HCT116 (cell line): ENCODE data around the gene SERPINE3.

Source experiments
- ATF3 ChIP-seq: IDR thresholded peaks from 2 replicates; pipeline ENCODE4 v1.6.1; 2012
- CTCF ChIP-seq, 3 experiments: fragments of 200-600 bp in 1 of 3; sonication (generic) in 1 of 3; IDR thresholded peaks in 2 of 3; conservative IDR thresholded peaks in 1 of 3; 2 replicates each; pipeline ENCODE4 v1.5.1; 2012 to 2017; ENCODE audit warnings: low read depth in 2 of 3, low read length in 2 of 3, antibody characterized with exemption in 1 of 3, borderline replicate concordance in 1 of 3, control low read depth in 1 of 3, mild to moderate bottlenecking in 1 of 3, mixed read lengths in 1 of 3, mixed run types in 1 of 3, moderate library complexity in 1 of 3; ENCODE audit not compliant: insufficient read depth in 1 of 3
- EGR1 ChIP-seq: IDR thresholded peaks from 2 replicates; pipeline ENCODE4 v1.6.1; 2012; ENCODE audit warnings: low read depth
- POLR2A ChIP-seq: IDR thresholded peaks from 2 replicates; pipeline ENCODE4 v1.7.0; 2011; ENCODE audit warnings: borderline replicate concordance; ENCODE audit not compliant: insufficient read depth, insufficient read length; ENCODE audit errors: extremely low read depth
- RAD21 ChIP-seq: IDR thresholded peaks from 2 replicates; pipeline ENCODE4 v1.6.1; 2012; ENCODE audit warnings: low read depth, mild to moderate bottlenecking

GRCh38 chr13:51360489-51360888 is 21.0 kb downstream of the SERPINE3 start:
- TF ChIP-seq RAD21 (no peak), CTCF (IDR thresholded peaks at IDR 0.05 in 2 of 3, conservative IDR thresholded peaks at IDR 0.05 in 1 of 3; ENCODE audit: borderline replicate concordance in 1 of 3, insufficient read depth in 1 of 3, low read depth in 2 of 3, low read length in 2 of 3) (no peak), POLR2A (no peak), ATF3 (no peak), EGR1 (no peak)
